Endothelial cell of umbilical vein (primary cell): ENCODE data around the gene RIMOC1. TPM values are rescaled to one million over a fixed set of nuclear protein-coding genes. Genes with fewer than 3 reads are reported as not detected.

Source experiments
- BruUV-seq: library from RNA; stranded (reverse); fragments of 400-500 nt; replicated peaks from 2 replicates; lab custom pipeline; 2021; lab: Mats Ljungman, UMichigan
- CTCF ChIA-PET: fragments of 300-600, 350-600 bp; sonication (Branson Sonifier 250); formaldehyde crosslinking; loops from one replicate; lab custom pipeline; 2021; ENCODE audit warnings: antibody characterized with exemption, inconsistent platforms; lab: Charles Lee
- POLR2A ChIA-PET: fragments of 300-600, 350-600 bp; sonication (Branson Sonifier 250); formaldehyde crosslinking; loops from one replicate; lab custom pipeline; 2021; ENCODE audit warnings: antibody characterized with exemption, inconsistent platforms; lab: Charles Lee
- DNase-seq: peaks from one replicate; pipeline ENCODE4 v3.0.0-alpha.2; 2011; ENCODE audit warnings: low read depth, low spot score
- FAIRE-seq: peaks from 2 replicates; lab custom pipeline; 2011; peaks lifted over from hg19 to GRCh38; lab: Jason Lieb, UNC
- H2AFZ ChIP-seq: 2 replicates; pipeline ENCODE4 v1.6.0; 2012; ENCODE audit warnings: low read depth, low read length, control low read depth, inconsistent platforms
- H3K27ac ChIP-seq: 2 replicates; pipeline ENCODE4 v1.5.1; 2011; ENCODE audit warnings: low read depth, mild to moderate bottlenecking, control low read depth, low read length, moderate library complexity; ENCODE audit not compliant: insufficient read depth
- H3K27me3 ChIP-seq, 2 experiments: 2 replicates each; pipeline versions ENCODE4 v1.6.0 to v1.6.1; 2011; ENCODE audit warnings: low read length in 2 of 2, mixed read lengths in 1 of 2; ENCODE audit not compliant: control insufficient read depth in 2 of 2, insufficient read depth in 2 of 2
- H3K36me3 ChIP-seq, 2 experiments: 2 replicates in 1 of 2; 3 replicates in 1 of 2; pipeline ENCODE4 v1.5.1; 2011; ENCODE audit warnings: low read length in 2 of 2, mild to moderate bottlenecking in 1 of 2, moderate library complexity in 1 of 2; ENCODE audit not compliant: control insufficient read depth in 2 of 2, insufficient read depth in 2 of 2; ENCODE audit errors: extremely low read depth in 1 of 2
- H3K4me1 ChIP-seq: 3 replicates; pipeline ENCODE4 v1.5.1; 2011; ENCODE audit warnings: mild to moderate bottlenecking, low read length; ENCODE audit not compliant: control insufficient read depth, insufficient read depth; ENCODE audit errors: extremely low read depth
- H3K4me2 ChIP-seq: 2 replicates; pipeline ENCODE4 v1.6.1; 2011; ENCODE audit warnings: low read length, control low read depth, mixed read lengths; ENCODE audit not compliant: insufficient read depth
- H3K4me3 ChIP-seq, 3 experiments: fragments of 200-600 bp in 1 of 3; sonication (generic), shearing (Covaris generic) in 1 of 3; replicated peaks in 1 of 3; 2 replicates each; pipeline ENCODE4 v1.5.1; 2011 to 2016; ENCODE audit warnings: control low read depth in 3 of 3, low read length in 3 of 3, mild to moderate bottlenecking in 2 of 3, inconsistent platforms in 1 of 3, low read depth in 1 of 3, moderate library complexity in 1 of 3; ENCODE audit not compliant: insufficient read depth in 1 of 3
- H3K79me2 ChIP-seq: 2 replicates; pipeline ENCODE4 v1.6.0; 2012; ENCODE audit warnings: low read length, inconsistent platforms; ENCODE audit not compliant: control insufficient read depth, insufficient read depth
- H3K9ac ChIP-seq: replicated peaks from 2 replicates; pipeline ENCODE3; 2011; ENCODE audit warnings: low read length, control low read depth; ENCODE audit not compliant: insufficient read depth; ENCODE audit errors: extremely low read depth
- H3K9me1 ChIP-seq: replicated peaks from 3 replicates; pipeline ENCODE4 v1.6.0; 2011; ENCODE audit warnings: mild to moderate bottlenecking, low read length; ENCODE audit not compliant: control insufficient read depth, insufficient read depth; ENCODE audit errors: extremely low read depth
- H3K9me3 ChIP-seq: replicated peaks from 2 replicates; pipeline ENCODE4 v1.5.1; 2012; ENCODE audit warnings: low read length, inconsistent platforms; ENCODE audit not compliant: control insufficient read depth, insufficient read depth
- H4K20me1 ChIP-seq: replicated peaks from 2 replicates; pipeline ENCODE3; 2011; ENCODE audit warnings: mild to moderate bottlenecking, low read length; ENCODE audit not compliant: control insufficient read depth, insufficient read depth; ENCODE audit errors: extremely low read depth
- CTCF ChIP-seq, 2 donors: IDR thresholded peaks; 1 replicate in 1 of 2; 2 replicates in 1 of 2; pipeline ENCODE4 v1.5.1; 2011; ENCODE audit warnings: low read length in 2 of 2, mild to moderate bottlenecking in 2 of 2, moderate library complexity in 2 of 2, control low read depth in 1 of 2, inconsistent platforms in 1 of 2, low read depth in 1 of 2; ENCODE audit not compliant: insufficient read depth in 1 of 2; ENCODE audit errors: extremely low read depth in 1 of 2
- EZH2 ChIP-seq: IDR thresholded peaks from 2 replicates; pipeline ENCODE4 v1.6.1; 2012; ENCODE audit warnings: borderline replicate concordance, low read depth, mild to moderate bottlenecking, moderate library complexity, low read length, inconsistent platforms; ENCODE audit not compliant: severe bottlenecking
- FOS ChIP-seq: IDR thresholded peaks from 2 replicates; pipeline ENCODE4 v1.6.1; 2011; ENCODE audit warnings: mild to moderate bottlenecking, low read length, moderate library complexity, borderline replicate concordance; ENCODE audit not compliant: insufficient read depth
- GATA2 ChIP-seq: IDR thresholded peaks from 2 replicates; pipeline ENCODE4 v1.7.0; 2011; ENCODE audit warnings: low read depth, mild to moderate bottlenecking, moderate library complexity, mixed read lengths, low read length; ENCODE audit not compliant: insufficient read length, insufficient read depth
- JUN ChIP-seq: IDR thresholded peaks from 2 replicates; pipeline ENCODE4 v1.6.1; 2011; ENCODE audit warnings: borderline replicate concordance, low read depth; ENCODE audit not compliant: insufficient read length, insufficient read depth
- MAX ChIP-seq: IDR thresholded peaks from 2 replicates; pipeline ENCODE4 v1.6.1; 2011; ENCODE audit not compliant: insufficient read depth, insufficient read length
- MYC ChIP-seq: IDR thresholded peaks from one replicate; pipeline ENCODE4 v1.6.1; 2011; ENCODE audit warnings: mild to moderate bottlenecking, low read depth, low read length
- POLR2A ChIP-seq: IDR thresholded peaks from 2 replicates; pipeline ENCODE4 v1.6.1; 2012; ENCODE audit warnings: low read depth, mild to moderate bottlenecking, control low read depth, low read length
- POLR2AphosphoS5 ChIP-seq: IDR thresholded peaks from 2 replicates; pipeline ENCODE4 v1.6.1; 2012; ENCODE audit warnings: low read depth, mild to moderate bottlenecking, control low read depth, low read length, moderate library complexity; ENCODE audit not compliant: insufficient read depth
- dilution Hi-C: fragments of 300-500 bp; cut with MboI; formaldehyde crosslinking; loops from one replicate; pipeline ENCODE4 v1.15.0; 2019; ENCODE audit warnings: low sequenced_read_pairs; ENCODE audit not compliant: extremely low pct_ligation_motif_present
- intact Hi-C: fragments of 100-400 bp; cut with micrococcal nuclease; formaldehyde crosslinking; loops from one replicate; pipeline ENCODE4 v1.10.0; 2022
- polyA plus RNA-seq, 4 experiments: library from polyadenylated mRNA; depleted of rRNA in 3 of 4; stranded (reverse) in 3 of 4; unstranded in 1 of 4; fragments of >200 nt; gene quantifications; 2 replicates each; pipeline versions ENCODE4 v1.2.1 to v1.2.3, GENCODE V29; 2011 to 2012; ENCODE audit warnings: missing spikeins in 1 of 4
- total RNA-seq: library from RNA; stranded (reverse); gene quantifications from 2 replicates; pipeline ENCODE4 v1.2.3, GENCODE V29; 2021

The RIMOC1 gene
- total and polyA plus RNA-seq, 2 donors (not counting 3 experiments of a cell fraction or from before 2014, with no cell fraction given): 15.7 to 32.0 TPM

GRCh38 chr5:41874512-41875060, 29.6 kb upstream of the RIMOC1 start:
- H3K4me2 ChIP-seq: no peak overlapping the region
- FAIRE-seq (no peak), DNase-seq (no peak)
- no peak overlapping the region for H3K4me3 ChIP-seq
- TF ChIP-seq FOS (no peak), GATA2 (no peak), CTCF (IDR thresholded peaks at IDR 0.05; ENCODE audit: extremely low read depth in 1 of 2, insufficient read depth in 1 of 2, low read depth in 1 of 2, low read length in 2 of 2) (no peak), MAX (no peak), POLR2AphosphoS5 (no peak), MYC (no peak), EZH2 (no peak), POLR2A (no peak), JUN (no peak)
- intact Hi-C loops (no loop called here), dilution Hi-C loops (no loop called here)
- H3K27ac ChIP-seq: no peak overlapping the region
- no peaks in the 10 kb centered on the region for H3K9me3 ChIP-seq
- BruUV-seq: no TSS peak
- H3K27me3 ChIP-seq: peaks cover 4 to 18% of the 10 kb centered on the region in 2 experiments
- H3K9me1 ChIP-seq: no peaks in the 10 kb centered on the region
- no peak overlapping the region for H2AFZ ChIP-seq
- H3K4me1 ChIP-seq: peaks cover 7% of the 10 kb centered on the region
- no peak overlapping the region for H3K9ac ChIP-seq
- H3K79me2 ChIP-seq: peaks cover 3% of the 10 kb centered on the region
- no peaks in the 10 kb centered on the region for H3K36me3 ChIP-seq
- CTCF ChIA-PET: interaction anchor here (0.8 to 1.6 kb wide), 4 partner anchors 11 to 183 kb away, joined by 3 to 4 read pairs (median 4); no protein-coding TSS in a partner anchor
- POLR2A ChIA-PET: no interaction called here
- H4K20me1 ChIP-seq: no peaks in the 10 kb centered on the region
